Activated CD4-positive, alpha-beta T cell treated with anti-CD3 and anti-CD28 coated beads, Interleukin-10, Interleukin-2, amounts not matched to agents 100 ng/mL and 50 ng/mL, durations not matched to agents 16 hours and 8 hours (primary cell): ENCODE measurements around the gene KCTD2.
"Not testable (repeated sequence)": the region's sequence is repeated elsewhere in the genome, so short reads cannot be mapped to it uniquely, and the experiment has no call there.

Source experiments
- DNase-seq: peaks from one replicate; pipeline ENCODE4 v3.0.0-alpha.2; 2020

KCTD2 gene

DNA sequence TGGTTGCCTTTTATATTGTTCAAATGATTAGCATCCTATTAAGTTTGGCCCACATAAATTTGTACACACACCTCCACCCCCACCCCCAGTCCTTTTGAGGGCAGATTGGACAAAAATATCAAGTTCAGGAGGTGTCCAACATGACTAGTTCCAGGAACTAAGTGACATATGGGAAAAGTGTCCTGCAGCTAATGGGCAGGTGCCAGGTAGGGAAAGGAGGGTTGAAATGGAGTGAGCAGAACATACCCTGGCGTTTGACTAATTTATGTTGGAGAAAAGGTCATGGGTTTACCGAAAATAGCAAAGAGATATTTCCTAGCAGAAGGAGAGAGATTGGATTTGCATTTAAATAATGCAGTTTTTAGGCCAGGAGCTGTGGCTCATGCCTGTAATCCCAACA lies 4.9 kb downstream of the KCTD2 start:
- no peak for DNase-seq

DNA sequence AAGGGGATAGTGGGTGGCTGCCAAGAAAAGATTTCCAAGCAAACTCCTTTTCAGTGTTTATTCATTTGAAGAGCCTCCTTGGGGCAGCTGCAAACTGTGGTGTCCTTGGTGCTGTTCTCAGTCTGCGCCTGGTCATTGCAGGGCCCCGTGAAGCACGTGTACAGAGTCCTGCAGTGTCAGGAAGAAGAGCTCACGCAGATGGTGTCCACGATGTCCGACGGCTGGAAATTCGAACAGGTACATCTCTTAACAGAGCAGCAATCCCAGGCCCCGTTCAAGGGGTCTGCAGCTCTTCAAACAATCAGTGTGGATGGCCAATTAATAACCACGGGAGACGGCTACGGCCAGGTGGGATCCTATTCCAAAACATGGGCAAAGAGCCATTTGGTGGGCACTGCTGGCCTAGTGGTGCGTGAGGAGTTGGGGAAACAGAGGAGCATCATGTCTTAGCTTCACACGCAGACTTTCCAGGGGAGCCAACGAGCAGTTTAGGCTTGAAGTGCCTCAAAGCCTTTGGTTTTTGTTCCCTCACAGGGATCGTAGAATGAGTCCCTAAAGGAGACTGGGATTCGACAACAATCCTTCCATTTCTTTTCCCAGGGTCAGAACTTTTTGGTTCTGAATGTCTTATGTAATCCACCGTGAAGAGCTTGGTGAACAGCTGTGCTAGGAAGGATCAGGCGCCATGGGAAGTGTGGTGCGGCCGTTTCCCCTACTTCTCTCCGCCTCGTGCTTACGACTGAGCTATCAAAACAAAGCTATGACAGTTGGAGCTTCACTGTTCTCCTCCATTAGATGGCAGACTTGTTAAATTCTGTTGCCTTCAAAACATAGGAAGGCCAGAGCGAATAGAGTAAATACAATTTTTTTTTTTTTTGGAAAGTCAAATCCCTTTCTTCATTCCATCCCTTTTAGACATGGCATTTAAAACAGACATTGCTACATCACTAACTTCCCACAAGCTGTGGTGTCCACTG lies 12.6 kb downstream of the KCTD2 start:
- no peak for DNase-seq

- DNase-seq: no peak
These were observed 13.5 kb downstream of the KCTD2 start for GRCh38 chr17:75060434-75061054.

DNA sequence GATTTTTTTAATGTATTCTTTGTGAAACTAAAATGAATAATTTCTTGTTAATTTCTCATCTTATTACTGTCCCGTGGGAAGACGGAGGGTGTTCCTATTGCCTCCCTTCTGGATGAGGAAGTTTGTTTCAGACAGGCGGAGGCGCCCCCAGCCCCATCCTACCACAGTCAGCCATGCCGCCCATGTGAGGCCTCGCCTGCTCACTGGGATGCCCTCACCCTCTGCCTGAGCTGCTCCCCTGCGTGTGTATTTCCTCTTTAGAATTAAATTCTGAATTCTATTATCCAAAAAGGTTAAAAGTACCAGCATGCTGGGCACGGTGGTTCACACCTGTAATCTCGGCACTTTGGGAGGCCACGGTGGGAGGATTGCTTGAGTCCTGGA lies 14.0 kb downstream of the KCTD2 start:
- DNase-seq: no peak

GRCh38 chr17:75061618-75062017 lies 14.6 kb downstream of the KCTD2 start:
- DNase-seq: no peak

DNA sequence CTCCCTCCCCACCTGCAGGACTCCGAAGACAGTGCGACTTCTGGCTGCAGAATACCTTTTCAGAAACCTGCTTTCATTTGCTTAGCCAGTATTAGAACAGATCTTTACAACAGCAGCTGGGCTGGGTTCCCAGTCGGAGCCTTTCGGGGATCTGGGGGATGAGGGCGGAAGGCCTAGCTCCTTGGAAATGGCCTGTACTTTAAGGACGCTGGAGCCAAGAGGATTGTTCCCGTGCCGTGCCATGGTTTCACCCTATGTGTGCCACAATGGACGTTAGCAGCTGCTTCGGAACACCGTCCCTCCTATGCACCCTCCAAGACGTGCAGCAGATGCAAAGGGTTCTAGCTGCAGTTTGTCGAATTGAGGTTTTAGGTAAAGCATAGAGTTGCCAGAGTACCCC lies 16.2 kb downstream of the KCTD2 start:
- no peak for DNase-seq

DNA sequence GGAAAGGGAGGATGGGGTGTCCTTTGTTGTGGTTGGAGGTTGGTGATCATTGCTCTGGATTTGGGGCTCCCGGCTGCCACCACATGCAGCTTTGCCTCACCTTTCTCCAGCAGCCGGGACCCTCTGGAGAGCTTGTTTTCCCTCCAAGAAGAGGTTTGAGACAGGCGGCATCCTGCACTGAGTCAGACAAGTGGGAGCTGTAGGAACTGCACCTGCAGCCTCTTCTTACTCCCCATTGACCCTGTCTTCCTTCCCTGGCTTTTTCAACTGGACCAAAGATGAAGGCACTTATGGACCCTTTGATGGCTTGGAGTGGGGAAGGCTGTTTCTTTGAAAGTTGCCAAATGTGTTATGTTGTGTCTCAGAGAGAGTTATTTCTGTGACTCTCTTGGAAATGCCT lies 16.6 kb downstream of the KCTD2 start:
- DNase-seq: no peak

- DNase-seq: no peak
These were observed 17.0 kb downstream of the KCTD2 start for GRCh38 chr17:75064040-75064439.

- no peak for DNase-seq
These were observed 17.4 kb downstream of the KCTD2 start for GRCh38 chr17:75064460-75064859.

- DNase-seq: no peak
These were observed 18.0 kb downstream of the KCTD2 start for GRCh38 chr17:75064867-75065561.

GRCh38 chr17:75065562-75066151 lies 18.6 kb downstream of the KCTD2 start:
- peak; percentile 71 for DNase-seq

- peak; percentile 79 for DNase-seq
These were observed 20.8 kb downstream of the KCTD2 start for GRCh38 chr17:75067856-75068255.

- DNase-seq: no peak
These were observed 21.7 kb downstream of the KCTD2 start for GRCh38 chr17:75068750-75069149.

GRCh38 chr17:75069783-75070182 lies 22.8 kb downstream of the KCTD2 start:
- DNase-seq: no peak

DNA sequence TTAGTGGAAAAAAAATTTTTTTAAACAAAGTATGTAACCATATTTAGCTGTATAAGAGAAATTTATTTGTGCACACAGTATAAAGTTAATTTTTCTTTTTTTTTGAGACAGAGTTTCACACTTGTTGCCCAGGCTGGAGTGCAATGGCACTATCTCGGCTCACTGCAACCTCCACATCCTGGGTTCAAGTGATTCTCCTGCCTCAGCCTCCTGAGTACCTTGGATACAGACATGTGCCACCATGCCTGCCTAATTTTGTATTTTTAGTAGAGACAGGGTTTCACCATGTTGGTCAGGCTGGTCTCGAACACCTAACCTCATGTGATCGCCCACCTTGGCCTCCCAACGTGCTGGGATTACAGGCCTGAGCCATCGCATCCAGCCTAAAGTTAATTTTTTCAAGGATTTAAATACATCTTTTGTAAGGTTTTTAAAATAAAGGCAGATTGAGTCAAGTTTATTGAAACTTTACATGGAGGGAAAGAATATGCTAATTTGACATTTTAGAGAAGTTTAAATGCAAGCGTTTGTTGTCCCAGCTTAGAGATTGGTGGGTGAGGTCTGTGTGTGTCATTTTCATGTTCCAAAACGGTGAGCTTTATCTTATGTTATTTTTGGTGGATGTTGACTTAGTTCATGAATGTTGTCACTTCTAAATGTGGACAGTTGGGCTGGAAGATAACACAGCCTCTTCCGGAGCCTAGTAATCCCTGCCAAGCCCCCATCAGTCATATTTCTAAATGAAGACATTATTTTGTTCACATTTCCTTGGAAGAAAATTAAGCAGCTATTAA lies 24.6 kb downstream of the KCTD2 start:
- not testable (repeated sequence) for DNase-seq

GRCh38 chr17:75072909-75073308 lies 25.9 kb downstream of the KCTD2 start:
- DNase-seq: not testable (repeated sequence)

- DNase-seq: no peak
These were observed 26.6 kb downstream of the KCTD2 start for GRCh38 chr17:75073618-75074047.

GRCh38 chr17:75074532-75074931 lies 27.5 kb downstream of the KCTD2 start:
- no peak for DNase-seq

DNA sequence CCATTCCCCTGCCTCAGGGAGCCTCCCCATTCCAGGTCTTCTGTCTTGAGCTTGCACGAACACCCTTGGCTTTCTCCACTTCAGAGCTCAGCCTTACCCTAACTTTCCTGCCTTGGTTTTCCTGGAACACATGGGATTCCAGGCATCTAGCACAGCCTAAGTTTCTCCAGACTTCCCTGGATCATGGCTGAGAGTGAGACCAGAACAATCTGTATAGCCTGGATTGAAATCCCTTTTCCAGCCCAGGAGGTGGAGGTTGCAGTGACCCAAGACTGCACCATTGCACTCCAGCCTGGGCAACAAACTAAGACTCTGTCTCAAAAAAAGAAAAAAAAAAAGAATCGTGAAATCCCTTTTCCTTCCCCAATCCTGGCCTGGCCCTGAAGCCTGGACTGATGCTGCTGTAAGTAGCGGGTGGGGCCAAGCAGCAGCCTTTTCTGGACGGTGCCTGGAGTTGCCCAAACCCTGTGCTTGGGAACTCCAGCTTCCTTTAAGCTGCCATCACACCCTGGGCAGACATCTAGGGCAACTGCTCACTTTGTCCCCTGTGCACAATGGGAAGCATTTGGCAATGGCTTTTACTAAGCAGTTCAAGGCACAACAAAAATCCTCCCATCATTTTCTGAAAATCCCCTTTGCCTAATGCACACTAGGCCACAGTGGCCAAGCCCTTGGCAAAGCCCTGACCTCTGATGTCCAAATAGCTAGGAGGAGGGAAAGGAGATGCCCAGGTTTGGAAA lies 28.7 kb downstream of the KCTD2 start:
- DNase-seq: no peak

GRCh38 chr17:75077072-75077495 lies 30.1 kb downstream of the KCTD2 start:
- DNase-seq: no peak

DNA sequence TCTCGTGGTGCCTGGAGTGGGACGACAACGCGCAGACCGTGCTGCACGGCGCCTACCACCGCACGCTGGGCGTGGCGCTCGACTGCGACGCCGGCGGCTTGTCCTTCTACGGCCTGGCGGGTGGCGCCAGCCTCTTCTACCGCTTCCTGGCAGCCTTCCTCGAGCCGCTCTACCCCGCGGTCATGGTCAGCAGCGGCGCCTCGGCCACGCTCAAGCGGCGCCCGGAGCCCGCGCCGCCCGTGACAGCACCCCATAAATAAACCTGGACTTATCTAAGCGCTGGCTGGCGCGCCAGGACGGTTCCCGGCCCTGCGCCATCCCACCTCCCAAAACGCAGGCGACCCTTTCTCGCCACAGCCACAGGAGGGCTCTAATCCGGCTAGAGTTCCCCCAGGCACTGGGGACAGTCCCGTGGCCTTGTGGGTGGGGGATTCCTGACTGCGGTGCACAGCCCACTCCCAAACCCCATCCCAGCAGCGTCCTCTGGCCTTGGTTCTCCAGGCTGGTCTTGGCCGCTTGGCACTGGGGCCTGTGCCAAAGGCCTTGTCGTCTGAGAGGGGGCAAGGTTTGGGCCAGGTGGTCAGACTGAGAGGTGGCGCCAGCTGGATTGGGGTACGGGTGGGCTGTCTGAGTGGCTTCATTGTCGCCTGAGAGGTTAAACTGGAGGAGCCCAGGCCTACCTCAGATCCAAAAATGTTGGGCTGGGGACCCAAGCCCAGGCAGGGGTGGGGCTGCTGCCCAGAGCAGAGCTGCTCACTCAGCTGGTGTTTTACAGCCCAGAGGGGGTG lies 30.7 kb downstream of the KCTD2 start:
- peak; percentile 58 for DNase-seq
